Epithelial cell of esophagus (primary cell): ENCODE results near the gene ARIH2.

ENCODE experiments used
- DNase-seq: peaks from one replicate; pipeline ENCODE4 v3.0.0; 2010; ENCODE audit warnings: low read depth
- H3K4me3 ChIP-seq: 2 replicates; pipeline ENCODE4 v1.5.1; 2011; ENCODE audit warnings: mild to moderate bottlenecking, low read length, control low read depth
- CTCF ChIP-seq: IDR thresholded peaks from 2 replicates; pipeline ENCODE4 v1.5.1; 2011; ENCODE audit warnings: low read depth, mild to moderate bottlenecking, low read length, control low read depth, inconsistent platforms; ENCODE audit not compliant: insufficient read depth; ENCODE audit errors: missing control alignments

ARIH2 gene

GRCh38 chr3:49030321-49030720 is 111.7 kb downstream of the ARIH2 start:
- DNase-seq: no peak
- TF ChIP-seq CTCF: no peak
- no peak overlapping the region for H3K4me3 ChIP-seq

GRCh38 chr3:49032646-49033304 is 114.1 kb downstream of the ARIH2 start:
- H3K4me3 ChIP-seq: no peak overlapping the region
- DNase-seq: no peak
- TF ChIP-seq CTCF: no peak

- TF ChIP-seq CTCF: no peak
- no peak overlapping the region for H3K4me3 ChIP-seq
- no peak for DNase-seq
These were observed 116.0 kb downstream of the ARIH2 start for GRCh38 chr3:49034650-49035049.

DNA sequence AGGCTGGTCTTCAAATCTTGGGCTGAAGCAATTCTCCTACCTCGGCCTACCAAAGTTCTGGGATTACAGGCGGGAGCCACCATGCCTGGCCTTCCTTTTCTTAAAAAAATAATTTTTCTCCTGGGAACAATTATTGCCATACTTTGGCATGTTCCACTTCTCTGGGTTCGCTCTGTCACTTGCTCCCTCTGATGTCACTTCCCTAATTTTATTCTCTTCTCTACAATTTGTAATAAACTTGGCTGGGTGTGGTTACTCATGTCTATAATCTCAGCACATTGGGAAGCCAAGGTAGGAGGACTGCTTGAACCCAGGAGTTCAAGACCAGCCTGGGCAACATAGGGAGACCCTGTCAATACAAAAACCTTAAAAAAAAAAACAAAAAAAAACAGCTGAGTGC is 116.6 kb downstream of the ARIH2 start:
- DNase-seq: no peak
- H3K4me3 ChIP-seq: no peak overlapping the region
- TF ChIP-seq CTCF: no peak
